C4-2B (cell line): Measurements from ENCODE around the gene IGLON5.

Experiments used
- H3K27ac ChIP-seq: fragments of 450-650 bp; 2 replicates; pipeline ENCODE4 v1.5.1; 2017
- CTCF ChIP-seq: fragments of 450-650 bp; conservative IDR thresholded peaks from 2 replicates; pipeline ENCODE4 v1.5.1; 2017; ENCODE audit warnings: mild to moderate bottlenecking
- ZFX ChIP-seq: fragments of 450-650 bp; IDR thresholded peaks from 2 replicates; pipeline ENCODE4 v1.6.1; 2017

The IGLON5 gene

GRCh38 chr19:51333836-51334460, 22.5 kb downstream of the IGLON5 start:
- TF ChIP-seq CTCF (no peak), ZFX (no peak)
- H3K27ac ChIP-seq = no peak overlapping the region

GRCh38 chr19:51337141-51337860, 25.9 kb downstream of the IGLON5 start:
- TF ChIP-seq CTCF (no peak), ZFX (no peak)
- no peak overlapping the region for H3K27ac ChIP-seq

- TF ChIP-seq CTCF (no peak), ZFX (no peak)
Observed at GRCh38 chr19:51337861-51338562, 26.6 kb downstream of the IGLON5 start.

GRCh38 chr19:51338563-51339312, 27.3 kb downstream of the IGLON5 start:
- H3K27ac ChIP-seq = peak overlapping the region; percentile 76
- TF ChIP-seq CTCF (peak; percentile 97), ZFX (no peak)

More at GRCh38 chr19:51337861-51338562, 26.6 kb downstream of the IGLON5 start:
- H3K27ac ChIP-seq = no peak overlapping the region; the same call in 1 of the 2 replicates

GRCh38 chr19:51339313-51339686, 27.9 kb downstream of the IGLON5 start:
- peak overlapping the region; percentile 76 for H3K27ac ChIP-seq
- TF ChIP-seq ZFX = no peak

- peak overlapping the region; percentile 76 for H3K27ac ChIP-seq
- no peak for TF ChIP-seq ZFX
- TF ChIP-seq CTCF = peak; percentile 48
Observed at GRCh38 chr19:51339687-51340656, 28.5 kb downstream of the IGLON5 start.

- no peak for TF ChIP-seq ZFX
- TF ChIP-seq CTCF = no peak
- peak overlapping the region; percentile 76 for H3K27ac ChIP-seq
Observed at GRCh38 chr19:51341066-51341465, 29.6 kb downstream of the IGLON5 start.
